GM21786 (cell line): ENCODE data around the gene SSR2.
"Not testable (repeated sequence)": the region's sequence is repeated elsewhere in the genome, so short reads cannot be mapped to it uniquely, and the experiment has no call there.

ENCODE experiments used
- ATAC-seq: cut with Tn5 transposase; IDR thresholded peaks from one replicate; pipeline ENCODE4 v1.9.1; 2021; ENCODE audit not compliant: unreplicated experiment

Gene SSR2

DNA sequence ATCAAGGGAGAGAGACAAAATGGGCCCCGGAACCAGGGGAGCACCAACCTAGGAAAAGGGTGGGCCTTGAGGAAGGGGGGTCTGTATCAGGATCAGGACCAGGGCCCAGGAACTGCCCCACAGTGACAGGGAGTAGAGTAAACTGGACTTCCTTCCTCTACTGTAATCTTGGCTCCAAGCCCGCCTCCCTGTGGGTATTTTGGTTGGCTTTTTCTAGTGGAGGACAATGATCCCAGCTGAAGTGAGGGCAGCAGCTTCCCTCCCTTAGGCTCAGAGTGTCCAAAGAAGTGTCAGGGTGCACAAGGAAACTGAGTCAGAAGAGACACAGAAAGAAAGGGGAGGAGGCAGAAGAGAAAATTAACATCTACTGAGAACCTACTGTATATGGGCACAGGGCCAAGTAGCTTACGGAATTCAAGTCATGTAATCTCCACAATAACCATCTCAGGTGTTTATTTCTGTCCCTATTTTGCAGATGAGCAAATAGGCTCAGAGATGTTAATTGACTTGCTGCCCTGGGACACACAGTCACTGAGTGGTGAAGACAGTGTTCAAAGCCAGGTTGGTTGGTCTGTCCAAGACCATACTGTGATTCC is 28.0 kb upstream of the SSR2 start:
- ATAC-seq, result no peak

DNA sequence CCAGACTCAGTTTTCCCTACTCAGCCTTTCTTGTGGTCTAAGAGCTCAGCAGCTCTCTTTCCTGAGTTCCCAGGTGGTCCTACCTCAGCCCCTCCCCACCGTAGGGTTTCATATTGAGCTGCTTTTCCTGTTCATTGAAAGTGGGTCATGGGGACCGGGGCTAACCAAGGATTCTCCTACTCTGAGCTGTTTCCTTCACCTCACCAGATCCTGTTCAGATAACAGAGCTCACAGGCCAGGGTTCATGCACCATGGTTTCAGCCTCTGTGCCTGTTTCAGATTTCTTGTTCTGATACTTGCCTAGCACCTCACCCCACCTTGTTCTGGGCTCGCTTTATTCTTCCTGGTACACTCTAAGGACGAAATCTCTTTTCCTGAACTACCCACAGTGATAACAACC is 24.3 kb upstream of the SSR2 start:
- no peak for ATAC-seq

- no peak for ATAC-seq
Measured at GRCh38 chr1:156042828-156043227, 22.1 kb upstream of the SSR2 start.

DNA sequence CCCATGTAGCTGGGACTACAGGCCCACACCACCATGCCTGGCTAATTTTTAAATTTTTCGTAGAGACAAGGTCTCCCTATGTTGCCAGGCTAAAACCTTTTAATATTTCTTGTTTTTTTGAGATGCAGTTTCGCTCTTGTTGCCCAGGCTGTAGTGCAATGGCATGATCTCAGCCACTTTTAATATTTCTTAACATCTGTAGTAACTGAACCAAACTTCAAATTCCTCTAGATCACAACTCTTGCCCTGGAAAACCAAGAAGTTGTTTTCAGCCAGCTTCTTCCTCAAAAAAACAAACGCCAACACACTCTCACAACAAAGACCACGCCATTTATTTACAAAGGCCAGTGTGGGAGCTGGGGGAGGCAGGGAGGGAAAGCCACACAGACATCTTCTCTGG is 14.2 kb upstream of the SSR2 start:
- not testable (repeated sequence) for ATAC-seq

DNA sequence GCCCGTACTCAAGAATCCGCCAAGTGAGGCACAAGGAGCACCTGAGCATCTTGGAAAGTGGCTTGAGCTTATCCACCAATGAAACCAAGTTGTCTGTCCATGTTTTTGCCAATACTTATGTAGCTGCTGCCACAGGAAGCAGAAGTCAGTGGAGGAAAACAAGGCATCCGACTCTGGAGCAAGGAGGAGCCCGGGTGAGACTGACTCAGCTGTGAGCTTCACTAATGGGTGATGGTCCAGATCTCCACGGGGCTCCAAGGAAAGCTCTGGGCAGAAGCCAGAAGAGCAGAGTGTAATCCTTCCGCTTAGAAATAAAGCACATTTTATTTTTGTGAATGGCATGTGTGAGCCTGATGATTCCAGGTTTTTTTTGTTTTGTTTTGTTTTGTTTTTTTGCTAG is 12.3 kb upstream of the SSR2 start:
- no peak for ATAC-seq

DNA sequence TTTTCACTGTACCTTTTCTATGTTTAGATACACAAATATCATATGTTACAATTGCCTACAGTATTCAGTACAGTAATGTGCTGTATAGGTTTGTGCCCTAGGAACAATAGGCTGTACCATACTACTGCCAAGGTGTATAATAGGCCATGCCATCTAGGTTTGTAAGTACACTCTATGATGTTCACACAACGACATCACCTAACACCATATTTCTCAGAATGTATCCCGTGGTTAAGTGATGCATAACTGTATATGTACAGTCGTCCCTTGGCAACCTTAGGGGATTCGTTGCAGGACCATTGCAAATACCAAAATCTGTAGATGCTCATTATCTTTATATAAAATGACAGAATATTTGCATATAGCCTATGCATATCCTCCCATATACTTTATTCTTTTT is 5.8 kb upstream of the SSR2 start:
- ATAC-seq, result no peak

GRCh38 chr1:156025876-156026275 is 5.1 kb upstream of the SSR2 start:
- ATAC-seq, result no peak

GRCh38 chr1:156024801-156025200 is 4.0 kb upstream of the SSR2 start:
- ATAC-seq, result no peak

DNA sequence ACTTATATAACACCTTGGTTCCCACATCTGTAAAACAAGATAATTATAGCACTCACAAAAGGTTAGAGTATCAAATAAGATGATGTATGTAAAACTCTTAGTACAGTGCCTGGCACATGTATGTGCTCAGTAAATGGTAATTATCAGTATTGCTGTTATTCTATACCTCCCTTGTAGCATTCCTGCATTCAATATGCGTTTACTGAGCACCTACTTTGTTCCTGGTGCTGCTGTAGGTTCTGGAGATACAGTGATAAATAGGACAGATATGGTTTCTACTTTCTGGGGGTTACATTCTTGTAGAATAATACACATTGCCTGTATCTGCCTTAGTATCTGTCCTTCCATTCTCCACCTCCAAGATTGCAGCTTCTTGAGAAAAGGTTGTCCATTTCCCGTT is 1.2 kb upstream of the SSR2 start:
- ATAC-seq, result no peak

DNA sequence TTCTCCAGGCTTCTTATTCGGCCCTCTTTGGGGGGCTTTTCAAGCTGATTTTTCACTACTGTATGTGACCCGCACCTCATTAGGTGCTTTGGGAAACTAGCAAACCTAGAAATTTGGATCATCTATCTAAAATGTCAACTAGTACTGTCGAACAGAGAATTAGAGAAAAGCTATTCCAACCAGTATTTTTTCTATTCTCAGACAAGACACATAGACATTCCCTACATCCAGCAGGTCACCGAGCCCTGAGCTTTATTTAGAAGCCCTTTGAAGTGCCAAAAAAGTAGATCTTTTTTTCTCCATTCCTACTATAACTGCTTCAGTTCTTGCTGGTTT is 310 bp upstream of the SSR2 start:
- no peak for ATAC-seq

DNA sequence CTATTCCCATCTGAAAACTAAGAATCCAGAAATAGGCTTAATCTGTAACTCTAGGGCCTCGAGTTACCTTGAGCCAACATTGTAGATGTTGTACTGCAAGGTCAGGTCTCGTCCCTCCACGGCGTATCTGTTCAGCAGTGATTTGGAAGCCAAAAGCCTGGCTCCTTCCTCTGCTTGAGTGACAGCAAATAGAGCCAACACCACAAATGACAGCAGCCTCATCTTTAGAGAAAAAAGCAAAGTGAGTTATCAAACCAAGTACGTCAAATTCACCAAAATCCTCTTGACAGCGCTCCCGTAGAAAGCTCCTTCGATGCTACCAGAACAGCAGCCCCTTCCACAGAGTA is 832 bp downstream of the SSR2 start:
- ATAC-seq, result no peak

GRCh38 chr1:156014829-156015228 is 5.9 kb downstream of the SSR2 start:
- ATAC-seq, result no peak

DNA sequence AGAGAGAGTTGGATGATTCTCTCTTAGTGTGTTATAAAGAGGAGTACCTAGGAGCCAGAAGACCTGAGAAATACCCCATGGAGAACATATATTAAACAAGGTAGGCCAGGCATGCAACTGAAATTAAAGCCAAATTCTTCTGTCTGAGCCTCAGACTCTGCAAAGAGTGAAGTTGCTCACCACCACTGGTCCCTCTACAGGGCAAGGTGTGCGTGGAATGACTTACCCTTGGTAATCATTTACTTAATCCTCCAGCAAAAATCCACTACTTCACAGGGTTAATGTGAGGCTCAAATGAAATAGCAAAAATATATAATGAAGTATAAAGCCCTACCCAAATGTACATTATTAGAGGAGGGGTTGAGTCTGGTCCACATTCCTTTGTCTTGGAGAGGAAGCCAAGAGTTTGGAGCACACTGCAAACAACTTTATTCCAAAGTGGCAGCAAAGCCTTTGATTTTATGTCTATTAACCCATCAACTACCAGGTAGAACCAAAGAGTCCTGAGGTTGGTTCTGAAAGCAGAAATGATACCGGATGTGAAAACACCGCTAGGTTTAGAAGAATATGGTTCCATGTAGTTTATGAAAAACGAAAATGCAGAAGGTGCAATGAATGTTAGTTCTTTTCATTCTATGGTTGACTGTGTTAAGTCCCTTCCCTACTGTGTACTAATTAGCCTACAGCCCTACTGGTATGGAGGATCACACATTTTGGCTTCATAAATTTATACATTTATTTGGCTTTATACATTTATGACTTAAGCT is 8.5 kb downstream of the SSR2 start:
- peak; percentile 90 for ATAC-seq

- no peak for ATAC-seq
Measured at GRCh38 chr1:156009404-156009803, 11.3 kb downstream of the SSR2 start.

- ATAC-seq, result no peak
Measured at GRCh38 chr1:156006666-156007376, 13.9 kb downstream of the SSR2 start.

- ATAC-seq, result no peak
Measured at GRCh38 chr1:156004843-156005584, 15.7 kb downstream of the SSR2 start.

- ATAC-seq, result no peak
Measured at GRCh38 chr1:156003923-156004188, 16.9 kb downstream of the SSR2 start.

GRCh38 chr1:156002188-156002911 is 18.4 kb downstream of the SSR2 start:
- no peak for ATAC-seq

- no peak for ATAC-seq
Measured at GRCh38 chr1:156001662-156002171, 19.0 kb downstream of the SSR2 start.

- ATAC-seq, result no peak
Measured at GRCh38 chr1:156001021-156001661, 19.6 kb downstream of the SSR2 start.

- no peak for ATAC-seq
Measured at GRCh38 chr1:155999964-156000363, 20.8 kb downstream of the SSR2 start.
